BE2C (cell line): ENCODE data around the gene LPCAT3.

ENCODE experiments used
- DNase-seq: peaks from one replicate; pipeline ENCODE4 v3.0.0-alpha.2; 2020
- H3K27me3 ChIP-seq: fragments of 250-450 bp; sonication (Bioruptor Pico); 2 replicates; pipeline ENCODE4 v1.5.1; 2020; ENCODE audit warnings: mild to moderate bottlenecking
- H3K36me3 ChIP-seq: fragments of 250-450 bp; sonication (Bioruptor Pico); 2 replicates; pipeline ENCODE4 v1.5.1; 2020; ENCODE audit warnings: mild to moderate bottlenecking
- H3K4me1 ChIP-seq: fragments of 250-450 bp; sonication (Bioruptor Pico); 2 replicates; pipeline ENCODE4 v1.5.1; 2020
- H3K4me3 ChIP-seq: 2 replicates; pipeline ENCODE4 v1.5.1; 2011; ENCODE audit warnings: low read depth, low read length
- H3K9me3 ChIP-seq: fragments of 250-450 bp; sonication (Bioruptor Pico); 2 replicates; pipeline ENCODE4 v1.5.1; 2020
- CTCF ChIP-seq: IDR thresholded peaks from 2 replicates; pipeline ENCODE4 v1.5.1; 2012; ENCODE audit warnings: mild to moderate bottlenecking, low read depth, low read length

Gene LPCAT3

GRCh38 chr12:7006639-7007038, 11.6 kb downstream of the LPCAT3 start:
- Histone ChIP-seq H3K27me3 (no peaks in the 10 kb centered on the region), H3K36me3 (peaks cover 22% of the 10 kb centered on the region), H3K4me3 (no peak overlapping the region), H3K4me1 (no peaks in the 10 kb centered on the region), H3K9me3 (no peaks in the 10 kb centered on the region)
- no peak for DNase-seq
- no peak for TF ChIP-seq CTCF

- no peak for TF ChIP-seq CTCF
- Histone ChIP-seq H3K36me3 (peaks cover 19% of the 10 kb centered on the region), H3K4me1 (no peaks in the 10 kb centered on the region), H3K4me3 (no peak overlapping the region), H3K27me3 (no peaks in the 10 kb centered on the region), H3K9me3 (no peaks in the 10 kb centered on the region)
- DNase-seq, result no peak
These were observed 13.0 kb downstream of the LPCAT3 start for GRCh38 chr12:7005311-7005710.

- Histone ChIP-seq H3K36me3 (peaks cover 17% of the 10 kb centered on the region; the same call in 1 of the 2 replicates), H3K4me3 (no peak overlapping the region), H3K9me3 (no peaks in the 10 kb centered on the region), H3K27me3 (no peaks in the 10 kb centered on the region), H3K4me1 (no peaks in the 10 kb centered on the region)
- TF ChIP-seq CTCF, result no peak
- DNase-seq, result no peak
These were observed 13.4 kb downstream of the LPCAT3 start for GRCh38 chr12:7004840-7005239.

GRCh38 chr12:7004287-7004803, 13.9 kb downstream of the LPCAT3 start:
- no peaks in the 10 kb centered on the region for H3K4me1 ChIP-seq
- H3K36me3 ChIP-seq, result peaks cover 18% of the 10 kb centered on the region; the same call in 1 of the 2 replicates
- no peak overlapping the region for H3K4me3 ChIP-seq
- DNase-seq, result no peak
- H3K9me3 ChIP-seq, result no peaks in the 10 kb centered on the region
- H3K27me3 ChIP-seq, result no peaks in the 10 kb centered on the region
- no peak for TF ChIP-seq CTCF

- Histone ChIP-seq H3K27me3 (no peaks in the 10 kb centered on the region), H3K9me3 (no peaks in the 10 kb centered on the region), H3K4me1 (no peaks in the 10 kb centered on the region), H3K36me3 (peaks cover 21% of the 10 kb centered on the region; the same call in 1 of the 2 replicates), H3K4me3 (no peak overlapping the region)
- no peak for DNase-seq
- TF ChIP-seq CTCF, result no peak
These were observed 16.2 kb downstream of the LPCAT3 start for GRCh38 chr12:7001921-7002591.

- no peaks in the 10 kb centered on the region for H3K27me3 ChIP-seq
- no peaks in the 10 kb centered on the region for H3K9me3 ChIP-seq
- no peaks in the 10 kb centered on the region for H3K4me1 ChIP-seq
- H3K4me3 ChIP-seq, result no peak overlapping the region
- no peak for DNase-seq
- TF ChIP-seq CTCF, result no peak
- peaks cover 14% of the 10 kb centered on the region for H3K36me3 ChIP-seq
These were observed 19.4 kb downstream of the LPCAT3 start for GRCh38 chr12:6998715-6999451.
